Umbilical cord (tissue), 2 donors: ENCODE data around the gene NRL. TPM values are rescaled to one million over a fixed set of nuclear protein-coding genes. Genes with fewer than 3 reads are reported as not detected.

ENCODE experiments used
- DNase-seq: peaks from one replicate; pipeline ENCODE4 v3.0.0-alpha.2; 2015; ENCODE audit warnings: low spot score
- total RNA-seq: library from RNA; depleted of rRNA; stranded (reverse); fragments of >200 nt; gene quantifications from one replicate; pipeline ENCODE4 v1.2.3, GENCODE V29; 2014; ENCODE audit warnings: low replicate concordance; ENCODE audit not compliant: insufficient read depth

Gene NRL
- 0.24 TPM for total RNA-seq

DNA sequence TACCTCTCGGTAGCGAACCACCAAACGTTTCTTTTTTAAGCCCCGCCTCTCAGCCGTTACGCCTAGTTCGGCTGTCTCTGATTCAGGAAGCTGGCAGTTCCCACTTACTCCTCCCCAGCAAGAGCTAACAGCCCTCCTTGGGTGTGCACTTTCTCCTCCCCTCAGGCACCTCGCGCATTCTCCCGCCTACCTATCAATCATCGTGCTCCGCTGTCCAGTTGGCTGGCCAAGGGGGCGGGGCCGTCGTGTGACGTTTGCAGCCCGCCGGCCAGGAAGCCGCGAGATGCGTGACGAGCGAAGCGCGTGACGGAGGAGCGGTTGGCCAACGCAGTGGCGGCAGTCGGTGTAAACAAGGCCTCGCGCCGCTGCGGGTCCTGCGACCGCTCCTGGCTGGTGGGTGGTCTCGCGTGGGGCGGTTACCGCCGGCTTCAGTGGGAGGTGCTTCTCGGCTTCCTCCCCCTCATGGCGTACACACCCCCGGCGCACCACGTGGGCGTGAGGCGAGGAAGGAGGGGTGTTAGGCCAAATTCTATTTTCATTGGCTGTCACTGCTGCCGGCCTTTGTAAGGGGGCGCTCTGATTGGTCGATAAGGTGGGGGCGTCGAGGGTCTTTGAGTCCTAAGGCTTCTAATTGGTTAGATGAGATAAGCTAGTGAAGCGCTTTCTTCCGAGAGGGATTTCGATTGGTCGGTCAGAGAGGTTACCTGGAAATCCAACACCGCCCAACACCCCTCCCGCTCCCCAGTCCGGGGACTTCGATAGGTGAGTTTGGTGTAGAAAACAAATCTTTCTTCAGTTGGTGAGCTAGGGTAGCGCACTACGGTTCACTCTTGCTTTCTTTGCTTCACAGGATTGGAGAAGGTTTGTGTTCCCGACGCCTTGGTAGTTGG is at the start of gene NRL, which contains the start of gene DCAF11:
Gene NRL, minus strand, starts transcription at position 418 of the 890 bp plus-strand sequence. CDS start 32,101 bp downstream, outside the sequence.
Gene DCAF11, plus strand, starts transcription at position 246 of the 890 bp plus-strand sequence. CDS start 818 bp downstream, outside the sequence.
- peak; percentile 100 for DNase-seq

DNA sequence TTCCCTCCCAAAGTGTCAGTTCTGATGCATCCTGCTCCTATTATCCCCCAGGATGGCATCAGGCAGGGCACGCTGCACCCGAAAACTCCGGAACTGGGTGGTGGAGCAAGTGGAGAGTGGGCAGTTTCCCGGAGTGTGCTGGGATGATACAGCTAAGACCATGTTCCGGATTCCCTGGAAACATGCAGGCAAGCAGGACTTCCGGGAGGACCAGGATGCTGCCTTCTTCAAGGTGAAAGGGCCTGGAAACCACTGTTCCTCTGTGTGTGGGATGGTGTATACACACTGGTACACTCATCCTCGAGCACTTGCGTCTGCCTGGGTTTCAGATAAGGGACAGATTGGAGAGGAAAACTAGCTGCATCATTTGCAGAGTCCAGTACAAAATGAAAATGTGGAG is 47.3 kb upstream of the NRL start:
- no peak for DNase-seq

DNA sequence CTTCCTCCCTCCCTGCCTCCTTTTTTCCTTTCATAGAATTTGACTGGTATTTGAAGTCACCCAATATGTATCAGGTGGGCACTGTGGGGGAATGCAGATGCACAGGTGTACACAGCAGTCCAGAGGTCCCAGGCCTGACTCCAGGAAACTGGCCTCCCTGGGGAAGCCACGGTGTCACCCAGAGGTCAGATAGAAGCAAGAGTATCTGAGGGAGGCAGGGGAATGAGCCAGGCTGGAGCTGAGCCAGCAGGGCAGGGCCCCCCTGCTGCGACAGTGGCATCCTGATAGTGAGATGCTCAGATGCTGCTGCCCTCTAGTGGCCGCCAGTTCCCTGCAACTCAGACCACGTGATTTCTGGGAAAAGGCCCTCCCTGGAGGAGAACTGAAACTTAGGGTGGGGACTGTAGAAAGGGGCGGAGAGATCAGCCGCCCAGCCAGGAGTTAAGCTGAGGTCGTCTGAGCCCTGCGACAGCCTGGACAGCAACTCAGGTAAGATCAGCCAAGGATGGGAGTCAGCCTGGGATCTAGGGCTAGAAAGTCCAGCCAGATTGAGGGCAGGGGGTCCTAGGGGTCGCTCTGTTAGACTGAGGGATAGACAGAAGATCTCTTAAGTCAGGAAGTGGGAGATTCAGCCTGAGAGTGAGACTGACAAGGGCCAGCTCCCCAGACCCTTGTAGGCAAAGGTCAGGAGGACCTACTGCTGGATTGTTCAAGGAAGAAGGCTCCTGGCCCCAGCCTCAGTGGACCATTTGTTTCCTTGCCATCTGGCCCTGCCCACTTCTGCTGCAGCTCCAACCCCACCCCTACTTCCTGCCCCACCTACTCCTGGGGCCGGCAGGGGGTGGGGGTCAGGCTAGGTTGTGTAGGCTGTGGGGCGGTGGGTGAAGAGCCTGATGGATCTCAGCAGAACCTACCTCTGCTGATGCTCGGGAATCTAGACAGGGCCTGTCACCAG is 46.4 kb upstream of the NRL start, which contains the start of gene IRF9:
Gene IRF9, plus strand, starts transcription at position 416 of the 955 bp plus-strand sequence. CDS start 880 bp downstream, outside the sequence.
- DNase-seq, result peak; percentile 97

DNA sequence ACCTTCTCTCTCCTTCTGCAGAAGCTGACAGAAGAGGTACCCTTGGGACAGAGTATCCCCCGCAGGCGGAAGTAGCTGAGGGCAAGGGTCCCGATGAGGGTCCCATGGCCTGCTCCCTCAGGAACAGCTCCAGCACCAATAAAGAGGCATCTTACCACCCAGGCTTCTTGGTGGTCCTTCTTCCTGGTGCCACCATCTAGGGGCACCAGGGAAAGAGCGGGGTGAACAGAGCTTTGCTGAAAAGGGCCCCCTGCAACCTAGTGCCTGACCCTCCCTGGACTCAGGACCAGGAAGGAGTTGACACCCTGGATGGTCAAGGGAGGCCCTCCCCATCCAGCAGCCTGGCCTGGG is 45.7 kb upstream of the NRL start:
- no peak for DNase-seq

DNA sequence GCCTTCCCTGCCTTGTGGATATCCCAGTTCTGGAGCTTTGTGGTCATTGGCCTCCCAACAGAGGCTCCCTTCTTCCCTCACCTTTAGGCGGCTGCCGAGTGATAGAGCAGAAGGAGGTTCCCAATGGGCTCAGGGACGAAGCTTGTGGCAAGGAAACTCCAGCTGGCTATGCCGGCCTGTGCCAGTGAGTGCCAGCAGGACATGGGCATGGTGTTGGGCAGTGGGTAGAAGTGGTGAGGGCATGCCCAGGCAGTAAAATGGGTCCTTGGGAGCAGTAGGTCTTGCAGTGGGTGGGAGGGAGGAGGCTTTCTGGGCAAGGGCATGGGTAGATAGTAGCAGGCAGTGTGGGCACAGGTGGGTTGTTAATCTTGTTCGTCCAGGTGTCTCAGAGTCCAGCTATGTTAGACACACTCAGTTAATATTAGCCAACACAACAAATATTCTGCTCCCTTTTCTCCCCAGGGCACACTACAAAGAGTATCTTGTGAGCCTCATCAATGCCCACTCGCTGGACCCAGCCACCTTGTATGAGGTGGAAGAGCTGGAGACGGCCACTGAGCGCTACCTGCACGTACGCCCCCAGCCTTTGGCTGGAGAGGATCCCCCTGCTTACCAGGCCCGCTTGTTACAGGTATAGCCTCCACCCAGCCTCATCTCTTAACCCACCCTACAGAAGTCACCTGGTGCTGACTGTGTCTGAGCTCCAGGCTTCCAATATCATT is 45.2 kb upstream of the NRL start:
- no peak for DNase-seq

DNA sequence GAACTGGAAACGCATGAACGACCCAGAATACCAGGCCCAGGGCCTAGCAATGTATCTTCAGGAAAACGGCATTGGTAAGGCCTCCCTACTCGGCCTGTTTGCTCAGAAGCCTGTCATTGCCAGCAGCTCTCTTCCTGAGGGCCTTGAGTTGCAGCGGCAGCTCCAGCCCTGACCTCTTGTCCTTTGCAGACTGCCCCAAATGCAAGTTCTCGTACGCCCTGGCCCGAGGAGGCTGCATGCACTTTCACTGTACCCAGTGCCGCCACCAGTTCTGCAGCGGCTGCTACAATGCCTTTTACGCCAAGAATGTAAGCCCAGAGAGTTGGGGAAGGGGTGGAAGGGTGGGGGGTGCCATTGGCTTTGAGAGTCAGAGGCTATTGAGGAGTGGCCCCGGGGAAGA is 42.6 kb upstream of the NRL start:
- no peak for DNase-seq

DNA sequence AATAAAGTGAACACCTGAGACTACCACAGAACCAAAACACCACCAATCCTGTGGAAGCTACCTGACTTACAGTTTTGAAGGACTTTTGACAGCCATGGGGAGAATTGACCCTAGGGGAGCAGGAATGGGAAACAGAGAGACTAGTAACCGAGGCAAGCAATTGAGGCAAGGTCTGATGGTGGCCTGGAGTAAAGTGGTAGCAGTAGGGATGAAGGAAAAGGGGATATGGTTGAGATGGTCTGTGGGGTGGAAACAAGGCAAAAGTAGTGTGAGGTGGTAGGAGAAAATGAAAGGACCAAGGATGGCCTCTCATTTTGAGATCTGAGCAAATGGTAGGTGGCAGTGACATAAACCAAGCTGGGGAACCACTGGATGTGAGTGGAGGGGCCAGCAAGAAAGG is 42.1 kb upstream of the NRL start:
- DNase-seq, result no peak

DNA sequence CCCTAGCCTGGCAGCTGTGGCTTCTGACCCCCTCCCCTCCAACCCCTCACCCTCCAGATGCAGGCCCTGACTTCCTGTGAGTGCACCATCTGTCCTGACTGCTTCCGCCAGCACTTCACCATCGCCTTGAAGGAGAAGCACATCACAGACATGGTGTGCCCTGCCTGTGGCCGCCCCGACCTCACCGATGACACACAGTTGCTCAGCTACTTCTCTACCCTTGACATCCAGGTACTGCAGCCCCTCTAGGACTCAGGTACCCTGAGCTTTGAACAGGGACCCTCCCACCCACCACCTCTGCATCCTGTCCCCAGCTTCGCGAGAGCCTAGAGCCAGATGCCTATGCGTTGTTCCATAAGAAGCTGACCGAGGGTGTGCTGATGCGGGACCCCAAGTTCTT is 40.4 kb upstream of the NRL start:
- DNase-seq, result no peak

DNA sequence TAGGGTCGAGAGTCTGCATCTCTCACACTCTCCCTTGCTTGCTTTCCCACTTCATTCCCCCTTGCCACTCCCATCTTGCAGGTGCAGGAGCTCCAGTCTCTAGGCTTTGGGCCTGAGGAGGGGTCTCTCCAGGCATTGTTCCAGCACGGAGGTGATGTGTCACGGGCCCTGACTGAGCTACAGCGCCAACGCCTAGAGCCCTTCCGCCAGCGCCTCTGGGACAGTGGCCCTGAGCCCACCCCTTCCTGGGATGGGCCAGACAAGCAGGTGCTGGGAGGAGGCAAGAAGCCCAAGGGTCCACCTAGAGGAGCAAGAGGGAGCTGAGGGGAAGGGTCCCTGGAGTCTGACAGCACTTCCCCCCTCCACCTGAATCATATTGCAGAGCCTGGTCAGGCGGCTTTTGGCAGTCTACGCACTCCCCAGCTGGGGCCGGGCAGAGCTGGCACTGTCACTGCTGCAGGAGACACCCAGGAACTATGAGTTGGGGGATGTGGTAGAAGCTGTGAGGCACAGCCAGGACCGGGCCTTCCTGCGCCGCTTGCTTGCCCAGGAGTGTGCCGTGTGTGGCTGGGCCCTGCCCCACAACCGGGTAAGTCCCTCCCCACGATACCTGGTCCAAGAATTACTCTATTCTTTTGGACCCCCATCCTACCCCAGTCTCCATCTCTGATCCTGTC is 36.8 kb upstream of the NRL start:
- no peak for DNase-seq

DNA sequence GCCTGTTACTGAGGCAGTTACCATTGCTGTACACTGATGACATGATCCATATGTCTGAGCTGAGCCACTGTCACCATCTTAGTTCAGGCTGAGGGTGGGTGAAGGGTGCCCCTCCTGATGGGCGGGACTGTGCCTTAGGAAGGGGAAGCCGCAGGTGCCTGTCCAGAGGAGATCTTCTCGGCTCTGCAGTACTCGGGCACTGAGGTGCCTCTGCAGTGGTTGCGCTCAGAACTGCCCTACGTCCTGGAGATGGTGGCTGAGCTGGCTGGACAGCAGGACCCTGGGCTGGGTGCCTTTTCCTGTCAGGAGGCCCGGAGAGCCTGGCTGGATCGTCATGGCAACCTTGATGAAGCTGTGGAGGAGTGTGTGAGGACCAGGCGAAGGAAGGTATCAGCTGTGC is 36.2 kb upstream of the NRL start:
- no peak for DNase-seq

DNA sequence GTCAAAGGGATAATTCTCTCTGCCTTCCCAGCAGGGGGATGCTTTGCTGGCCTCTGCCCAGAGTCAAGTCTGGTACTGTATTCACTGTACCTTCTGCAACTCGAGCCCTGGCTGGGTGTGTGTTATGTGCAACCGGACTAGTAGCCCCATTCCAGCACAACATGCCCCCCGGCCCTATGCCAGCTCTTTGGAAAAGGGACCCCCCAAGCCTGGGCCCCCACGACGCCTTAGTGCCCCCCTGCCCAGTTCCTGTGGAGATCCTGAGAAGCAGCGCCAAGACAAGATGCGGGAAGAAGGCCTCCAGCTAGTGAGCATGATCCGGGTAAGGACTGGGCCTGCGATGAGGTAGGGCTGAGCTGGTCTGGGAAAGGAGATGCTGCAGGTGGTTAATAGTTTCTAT is 35.8 kb upstream of the NRL start:
- DNase-seq, result no peak

DNA sequence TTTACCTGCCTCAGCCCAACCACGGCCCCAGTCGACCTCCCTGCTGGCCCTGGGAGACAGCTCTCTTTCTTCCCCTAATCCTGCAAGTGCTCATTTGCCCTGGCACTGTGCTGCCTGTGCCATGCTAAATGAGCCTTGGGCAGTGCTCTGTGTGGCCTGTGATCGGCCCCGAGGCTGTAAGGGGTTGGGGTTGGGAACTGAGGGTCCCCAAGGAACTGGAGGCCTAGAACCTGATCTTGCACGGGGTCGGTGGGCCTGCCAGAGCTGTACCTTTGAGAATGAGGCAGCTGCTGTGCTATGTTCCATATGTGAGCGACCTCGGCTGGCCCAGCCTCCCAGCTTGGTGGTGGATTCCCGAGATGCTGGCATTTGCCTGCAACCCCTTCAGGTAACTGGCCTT is 35.3 kb upstream of the NRL start:
- DNase-seq, result no peak

DNA sequence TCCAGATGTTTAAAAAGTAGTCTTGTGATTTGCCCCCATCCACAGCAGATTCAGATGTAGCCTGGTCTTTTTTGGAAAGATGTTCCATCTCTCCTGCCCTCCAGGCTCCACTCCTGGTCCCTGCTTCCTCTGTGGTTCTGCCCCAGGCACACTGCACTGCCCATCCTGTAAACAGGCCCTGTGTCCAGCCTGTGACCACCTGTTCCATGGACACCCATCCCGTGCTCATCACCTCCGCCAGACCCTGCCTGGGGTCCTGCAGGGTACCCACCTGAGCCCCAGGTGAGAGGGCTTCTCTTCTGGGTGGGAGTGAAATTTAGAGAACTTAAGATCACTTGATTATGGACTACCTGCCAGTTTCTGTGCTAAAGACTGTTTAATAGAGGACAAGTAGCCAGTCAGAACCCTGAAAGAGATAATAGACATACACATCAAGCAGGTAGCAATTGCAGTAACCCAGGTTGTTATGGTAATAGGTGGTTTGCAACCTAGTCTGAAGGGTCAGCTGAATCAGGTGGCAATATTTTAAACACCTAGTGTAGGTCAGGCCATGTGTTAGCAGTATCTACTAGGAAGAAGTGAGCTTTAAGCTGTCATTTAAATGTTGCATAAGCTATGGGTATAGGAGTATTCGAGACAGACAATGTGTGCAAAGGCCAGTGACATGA is 34.7 kb upstream of the NRL start:
- no peak for DNase-seq

DNA sequence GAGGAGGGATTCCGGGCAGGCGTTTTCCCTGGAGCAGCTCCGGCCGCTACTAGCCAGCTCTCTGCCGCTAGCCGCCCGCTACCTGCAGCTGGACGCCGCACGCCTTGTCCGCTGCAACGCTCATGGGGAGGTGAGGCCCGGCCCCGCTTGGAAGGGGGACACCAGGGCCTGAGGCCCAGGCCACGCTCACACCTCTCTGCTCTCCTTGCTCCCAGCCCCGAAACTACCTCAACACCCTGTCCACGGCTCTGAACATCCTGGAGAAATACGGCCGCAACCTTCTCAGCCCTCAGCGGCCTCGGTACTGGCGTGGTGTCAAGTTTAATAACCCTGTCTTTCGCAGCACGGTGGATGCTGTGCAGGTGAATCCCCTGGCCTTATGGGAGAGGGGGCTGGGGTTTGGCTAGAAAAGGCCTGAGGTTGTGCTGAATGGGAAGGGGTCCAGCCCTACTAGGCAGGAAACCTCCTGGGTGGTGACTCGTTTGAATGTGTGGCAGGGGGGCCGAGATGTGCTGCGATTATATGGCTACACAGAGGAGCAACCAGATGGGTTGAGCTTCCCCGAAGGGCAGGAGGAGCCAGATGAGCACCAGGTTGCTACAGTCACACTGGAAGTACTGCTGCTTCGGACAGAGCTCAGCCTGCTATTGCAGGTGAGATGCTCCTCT is 33.1 kb upstream of the NRL start:
- no peak for DNase-seq

DNA sequence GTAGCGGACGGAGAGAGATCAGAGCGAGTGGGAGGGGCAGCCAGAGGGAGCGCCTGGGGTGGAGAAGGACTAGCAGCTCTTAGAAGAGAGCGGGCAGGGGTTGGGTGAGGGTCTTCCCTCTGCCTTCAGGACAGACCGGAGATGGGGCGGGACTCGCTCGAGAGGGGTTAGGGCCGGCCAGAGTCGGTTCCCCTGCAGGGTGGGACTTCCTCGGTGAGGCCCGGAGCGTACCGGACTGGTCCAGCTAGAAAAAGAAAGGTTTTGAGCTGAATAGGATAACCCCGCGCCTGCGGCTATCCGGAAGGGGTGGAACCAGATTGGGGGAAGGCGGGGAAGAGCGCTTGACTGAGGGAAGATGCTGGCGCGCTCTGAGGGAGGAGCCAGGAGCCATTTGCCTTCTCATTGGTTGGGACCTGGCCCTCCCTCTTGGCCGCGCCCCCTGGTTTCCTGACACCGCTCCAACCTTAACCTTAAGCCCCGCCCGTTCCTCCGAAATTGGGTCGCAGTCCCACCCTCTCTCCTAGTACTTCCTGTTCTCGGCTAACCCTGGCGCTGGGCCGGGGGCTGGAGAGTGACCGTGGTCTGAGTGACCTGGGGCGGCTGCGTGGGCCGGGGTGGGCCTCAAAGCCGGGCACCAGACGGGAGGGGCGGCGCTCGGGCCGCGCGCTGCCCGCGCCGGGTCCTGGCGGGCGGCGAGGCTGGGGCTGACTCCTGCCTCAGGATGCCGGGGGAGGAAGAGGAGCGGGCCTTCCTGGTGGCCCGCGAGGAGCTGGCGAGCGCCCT is 32.4 kb upstream of the NRL start, which contains the start of gene RNF31:
Gene RNF31, plus strand, starts transcription at position 521 of the 783 bp plus-strand sequence. Its CDS starts 201 bp downstream, at position 722.
- DNase-seq, result peak; percentile 99

DNA sequence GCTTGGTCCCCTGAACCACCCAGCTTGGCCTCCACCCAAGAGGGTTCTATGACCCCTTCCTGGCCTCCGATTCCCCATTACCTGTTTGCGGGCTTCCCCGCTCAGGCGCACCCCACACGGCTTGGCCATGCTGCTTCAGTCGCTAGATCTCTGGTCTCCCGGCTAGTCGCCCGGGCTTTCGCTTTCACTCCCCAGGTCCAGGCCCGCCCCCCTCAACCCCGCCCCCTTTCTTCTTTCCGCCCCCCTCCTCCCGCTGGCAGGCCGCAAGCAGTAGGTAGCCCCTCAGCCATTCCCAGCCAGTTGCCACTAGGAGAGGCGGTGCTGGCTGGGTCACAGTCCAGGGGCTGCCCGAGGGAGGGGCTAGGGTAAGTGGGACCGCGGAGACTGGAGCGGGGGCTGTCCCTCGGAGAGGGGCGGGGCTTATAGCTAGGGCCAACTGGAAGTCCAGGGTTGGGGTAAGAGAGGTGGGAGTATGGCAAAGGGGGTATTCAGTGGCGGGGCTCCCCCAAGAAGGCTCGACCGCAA is 31.8 kb upstream of the NRL start, which contains the start of gene PSME2:
Gene PSME2, minus strand, starts transcription at position 158 of the 525 bp plus-strand sequence. Its CDS starts 29 bp downstream, at position 129.
- peak; percentile 96 for DNase-seq

DNA sequence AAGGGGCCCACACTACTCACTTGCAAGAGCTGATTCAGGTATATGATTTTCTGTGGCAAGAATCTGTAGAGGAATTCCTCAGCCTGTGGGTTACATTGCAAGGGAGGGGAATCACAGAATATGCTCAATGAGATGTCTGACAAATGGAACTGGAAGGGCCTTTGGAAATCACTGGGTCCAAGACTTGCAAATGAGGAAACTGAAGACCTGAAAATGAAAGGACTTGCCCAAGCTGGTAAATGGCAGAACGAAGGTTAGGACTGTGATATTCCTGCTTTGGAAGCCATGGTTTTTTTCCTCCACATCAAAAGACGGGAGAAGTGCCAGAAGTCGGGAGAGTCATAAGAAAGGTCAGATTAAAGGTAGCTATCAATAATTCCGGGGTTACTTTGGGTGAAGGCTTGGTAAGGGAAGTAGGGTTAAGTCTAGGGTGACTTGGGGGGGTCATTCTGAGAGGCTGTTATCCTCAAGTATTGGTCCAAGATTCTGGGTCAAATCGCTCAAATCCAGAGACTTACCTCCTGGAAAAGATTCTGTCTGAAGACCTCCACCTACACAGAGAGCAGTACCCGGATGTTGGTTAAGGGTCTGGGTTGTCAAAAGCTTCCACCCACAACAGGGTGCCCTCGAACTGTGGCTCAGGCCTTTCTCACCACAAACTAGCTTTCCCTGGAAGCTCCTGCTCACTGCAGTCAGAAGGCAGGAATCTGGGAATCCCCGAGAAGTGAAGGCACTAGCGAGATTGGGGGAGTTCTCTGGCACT is 31.1 kb upstream of the NRL start:
- no peak for DNase-seq

DNA sequence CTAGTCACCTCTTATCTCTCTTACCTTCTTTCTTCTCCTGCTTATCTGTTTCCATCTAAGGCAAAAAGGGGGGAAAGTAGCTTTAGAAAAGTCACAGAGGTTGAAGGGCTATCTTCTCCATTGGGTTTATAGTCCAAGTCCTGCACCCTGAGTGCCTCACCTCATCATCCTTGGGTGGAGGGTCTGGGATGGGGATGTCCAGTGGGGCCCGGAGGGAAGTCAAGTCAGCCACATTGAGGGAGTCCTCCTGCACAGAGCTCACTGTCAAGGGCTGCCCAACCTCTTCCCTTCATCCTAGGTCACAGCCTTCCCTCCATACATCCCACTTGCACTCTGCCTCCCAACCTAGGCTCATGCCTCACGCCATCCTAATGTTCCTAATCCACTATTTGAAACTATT is 30.5 kb upstream of the NRL start:
- DNase-seq, result no peak
